ENCODE results near the gene FGF18. TPM values are rescaled to one million over a fixed set of nuclear protein-coding genes. Genes with fewer than 3 reads are reported as not detected.

FGF18 gene
- total RNA-seq, 2 donors from 2014 or later, result not detected

GRCh38 chr5:171432583-171433351 lies 13.3 kb downstream of the FGF18 start:
- Histone ChIP-seq H3K9me3 (no peaks in the 10 kb centered on the region), H3K36me3 (replicated peaks in 1 of 2; ENCODE audit: insufficient read depth in 1 of 2, low read depth in 2 of 2) (no peaks in the 10 kb centered on the region), H3K27me3 (no peaks in the 10 kb centered on the region), H3K27ac (no peak overlapping the region), H3K4me1 (peaks cover 19% of the 10 kb centered on the region), H3K4me3 (no peak overlapping the region)
- DNase-seq (peak in 1 of 4 donors; percentile 2), ATAC-seq (no peak)
- 78 to 82% methylated on average over 8 to 16 of the region's 16 CpGs for WGBS, 2 donors
- intact Hi-C loops (cut with DNase I), result no loop called here
- TF ChIP-seq, protein P1, sequence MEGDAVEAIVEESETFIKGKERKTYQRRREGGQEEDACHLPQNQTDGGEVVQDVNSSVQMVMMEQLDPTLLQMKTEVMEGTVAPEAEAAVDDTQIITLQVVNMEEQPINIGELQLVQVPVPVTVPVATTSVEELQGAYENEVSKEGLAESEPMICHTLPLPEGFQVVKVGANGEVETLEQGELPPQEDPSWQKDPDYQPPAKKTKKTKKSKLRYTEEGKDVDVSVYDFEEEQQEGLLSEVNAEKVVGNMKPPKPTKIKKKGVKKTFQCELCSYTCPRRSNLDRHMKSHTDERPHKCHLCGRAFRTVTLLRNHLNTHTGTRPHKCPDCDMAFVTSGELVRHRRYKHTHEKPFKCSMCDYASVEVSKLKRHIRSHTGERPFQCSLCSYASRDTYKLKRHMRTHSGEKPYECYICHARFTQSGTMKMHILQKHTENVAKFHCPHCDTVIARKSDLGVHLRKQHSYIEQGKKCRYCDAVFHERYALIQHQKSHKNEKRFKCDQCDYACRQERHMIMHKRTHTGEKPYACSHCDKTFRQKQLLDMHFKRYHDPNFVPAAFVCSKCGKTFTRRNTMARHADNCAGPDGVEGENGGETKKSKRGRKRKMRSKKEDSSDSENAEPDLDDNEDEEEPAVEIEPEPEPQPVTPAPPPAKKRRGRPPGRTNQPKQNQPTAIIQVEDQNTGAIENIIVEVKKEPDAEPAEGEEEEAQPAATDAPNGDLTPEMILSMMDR (IDR thresholded peaks at IDR 0.05), result no peak
- TF ChIP-seq POLR2A (IDR thresholded peaks at IDR 0.05), result no peak

DNA sequence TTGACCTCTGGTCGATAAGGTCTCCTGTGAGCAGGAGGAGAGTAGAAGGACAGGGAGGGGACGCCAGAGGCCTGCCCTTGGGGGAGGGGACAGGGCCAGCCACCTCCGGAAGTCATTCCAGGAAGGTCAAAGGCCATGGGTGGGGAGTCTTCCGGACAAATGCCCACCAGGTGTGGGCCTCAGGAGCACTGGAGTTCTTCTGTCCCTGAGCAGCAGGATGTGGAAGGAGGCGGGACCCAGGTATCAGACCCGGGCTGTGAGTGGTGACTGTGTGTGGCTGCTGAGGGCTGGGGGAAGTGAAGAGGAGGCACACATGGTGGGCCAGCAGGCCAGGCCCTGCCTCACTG lies 13.9 kb downstream of the FGF18 start:
- no peaks in the 10 kb centered on the region for H3K27me3 ChIP-seq

GRCh38 chr5:171433982-171434676 lies 14.7 kb downstream of the FGF18 start:
- no peak for ATAC-seq
- no peak overlapping the region for H3K27ac ChIP-seq
- intact Hi-C loops (cut with DNase I), result no loop called here
- WGBS, 2 donors, result 90 to 93% methylated on average over 3 to 5 of the region's 5 CpGs
- H3K4me1 ChIP-seq, result peaks cover 27% of the 10 kb centered on the region
- TF ChIP-seq, protein P1 (IDR thresholded peaks at IDR 0.05), result no peak
- no peak for TF ChIP-seq POLR2A (IDR thresholded peaks at IDR 0.05)
- no peak for DNase-seq
- H3K36me3 ChIP-seq (replicated peaks in 1 of 2; ENCODE audit: insufficient read depth in 1 of 2, low read depth in 2 of 2), result no peaks in the 10 kb centered on the region
- H3K4me3 ChIP-seq, result no peak overlapping the region
- no peaks in the 10 kb centered on the region for H3K9me3 ChIP-seq
- H3K27me3 ChIP-seq, result no peaks in the 10 kb centered on the region

More for the DNA sequence above, 13.9 kb downstream of the FGF18 start:
- intact Hi-C loops (cut with DNase I), result no loop called here
- ATAC-seq, result no peak
- TF ChIP-seq, protein P1 (IDR thresholded peaks at IDR 0.05), result no peak
- TF ChIP-seq POLR2A (IDR thresholded peaks at IDR 0.05), result no peak
- no peak overlapping the region for H3K4me3 ChIP-seq
- 62 to 79% methylated on average over 6 of the region's 6 CpGs for WGBS, 2 donors
- no peaks in the 10 kb centered on the region for H3K9me3 ChIP-seq
- H3K4me1 ChIP-seq, result peaks cover 24% of the 10 kb centered on the region
- H3K36me3 ChIP-seq (replicated peaks in 1 of 2; ENCODE audit: insufficient read depth in 1 of 2, low read depth in 2 of 2), result no peaks in the 10 kb centered on the region
- H3K27ac ChIP-seq, result no peak overlapping the region
- peak in 1 of 4 donors; percentile 1 for DNase-seq

GRCh38 chr5:171434874-171435273 lies 15.4 kb downstream of the FGF18 start:
- no peak for TF ChIP-seq POLR2A (IDR thresholded peaks at IDR 0.05)
- WGBS, 2 donors, result 93 to 98% methylated on average over 4 of the region's 4 CpGs

GRCh38 chr5:171435908-171436307 lies 16.5 kb downstream of the FGF18 start:
- 90 to 95% methylated on average over 20 of the region's 20 CpGs for WGBS, 2 donors
- no peaks in the 10 kb centered on the region for H3K36me3 ChIP-seq (replicated peaks in 1 of 2; ENCODE audit: insufficient read depth in 1 of 2, low read depth in 2 of 2)
- DNase-seq, result no peak
- H3K9me3 ChIP-seq, result no peaks in the 10 kb centered on the region
- H3K4me1 ChIP-seq, result peaks cover 27% of the 10 kb centered on the region
- H3K27ac ChIP-seq, result peak overlapping the region in 3 of 4 donors; percentile 68 to 84 (median 84)
- ATAC-seq, result no peak
- H3K4me3 ChIP-seq, result no peak overlapping the region
- intact Hi-C loops (cut with DNase I), result no loop called here
- no peak for TF ChIP-seq POLR2A (IDR thresholded peaks at IDR 0.05)
- TF ChIP-seq, protein P1 (IDR thresholded peaks at IDR 0.05), result no peak
- no peaks in the 10 kb centered on the region for H3K27me3 ChIP-seq

More at GRCh38 chr5:171434874-171435273, 15.4 kb downstream of the FGF18 start:
- intact Hi-C loops (cut with DNase I), result no loop called here
- Histone ChIP-seq H3K27me3 (no peaks in the 10 kb centered on the region), H3K9me3 (no peaks in the 10 kb centered on the region), H3K4me3 (no peak overlapping the region), H3K4me1 (peaks cover 27% of the 10 kb centered on the region), H3K36me3 (replicated peaks in 1 of 2; ENCODE audit: insufficient read depth in 1 of 2, low read depth in 2 of 2) (no peaks in the 10 kb centered on the region), H3K27ac (no peak overlapping the region)
- ATAC-seq, result no peak
- DNase-seq, result no peak
